Measurements from ENCODE around the gene TBXA2R.

DNA sequence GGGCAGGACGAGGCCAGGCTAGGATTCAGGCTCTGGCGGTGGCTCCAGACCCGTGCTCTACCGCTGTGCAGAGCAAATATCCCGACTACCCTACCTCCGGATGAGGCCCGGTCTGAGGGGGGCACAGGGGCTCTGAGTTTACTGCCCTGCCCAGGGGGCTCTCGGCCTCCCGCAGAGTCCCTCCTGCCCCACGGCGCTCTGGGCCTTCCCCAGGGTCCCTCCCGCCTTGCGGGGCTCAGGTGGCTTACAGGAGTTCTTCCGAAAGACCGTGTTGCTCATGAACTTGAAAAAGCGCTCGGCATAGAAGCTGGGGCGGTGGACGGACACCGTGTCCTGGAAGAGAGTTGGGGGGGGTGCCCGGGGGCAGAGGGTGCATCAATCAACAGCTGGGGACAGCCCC, 39.1 kb upstream of the TBXA2R start:
- TF ChIP-seq, protein P1, sequence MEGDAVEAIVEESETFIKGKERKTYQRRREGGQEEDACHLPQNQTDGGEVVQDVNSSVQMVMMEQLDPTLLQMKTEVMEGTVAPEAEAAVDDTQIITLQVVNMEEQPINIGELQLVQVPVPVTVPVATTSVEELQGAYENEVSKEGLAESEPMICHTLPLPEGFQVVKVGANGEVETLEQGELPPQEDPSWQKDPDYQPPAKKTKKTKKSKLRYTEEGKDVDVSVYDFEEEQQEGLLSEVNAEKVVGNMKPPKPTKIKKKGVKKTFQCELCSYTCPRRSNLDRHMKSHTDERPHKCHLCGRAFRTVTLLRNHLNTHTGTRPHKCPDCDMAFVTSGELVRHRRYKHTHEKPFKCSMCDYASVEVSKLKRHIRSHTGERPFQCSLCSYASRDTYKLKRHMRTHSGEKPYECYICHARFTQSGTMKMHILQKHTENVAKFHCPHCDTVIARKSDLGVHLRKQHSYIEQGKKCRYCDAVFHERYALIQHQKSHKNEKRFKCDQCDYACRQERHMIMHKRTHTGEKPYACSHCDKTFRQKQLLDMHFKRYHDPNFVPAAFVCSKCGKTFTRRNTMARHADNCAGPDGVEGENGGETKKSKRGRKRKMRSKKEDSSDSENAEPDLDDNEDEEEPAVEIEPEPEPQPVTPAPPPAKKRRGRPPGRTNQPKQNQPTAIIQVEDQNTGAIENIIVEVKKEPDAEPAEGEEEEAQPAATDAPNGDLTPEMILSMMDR (IDR thresholded peaks at IDR 0.05): no peak
- no peak for TF ChIP-seq POLR2A (IDR thresholded peaks at IDR 0.05)
- no peak for TF ChIP-seq EP300 (IDR thresholded peaks at IDR 0.05)
- TF ChIP-seq POLR2AphosphoS5 (IDR thresholded peaks at IDR 0.05): no peak

All from gastroesophageal sphincter (tissue), 3 donors.